ENCODE measurements around the gene RAD51B. TPM values are rescaled to one million over a fixed set of nuclear protein-coding genes. Genes with fewer than 3 reads are reported as not detected.

The RAD51B gene
- total RNA-seq, 1 experiment from 2014 or later, result 20.0 TPM

DNA sequence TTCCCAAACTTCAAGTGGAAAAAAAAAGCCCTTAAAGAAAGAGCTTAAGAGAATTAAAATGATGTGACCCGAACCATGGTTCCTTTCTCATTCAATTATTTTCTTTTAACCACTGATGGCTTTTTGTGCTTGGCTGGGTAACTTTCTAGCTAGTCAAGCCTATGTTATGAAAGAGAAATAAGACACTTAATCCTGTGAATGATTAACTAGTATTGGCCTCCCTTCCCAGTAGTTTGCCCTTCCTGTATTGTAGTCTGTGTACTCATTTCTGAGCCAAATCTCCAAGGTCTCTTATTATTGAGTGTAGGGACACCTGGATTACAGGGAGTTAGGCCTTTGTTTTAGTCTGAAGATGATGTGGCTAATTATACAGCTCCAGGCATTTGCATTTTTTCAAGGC is 353.0 kb downstream of the RAD51B start:
- BruUV-seq (replicated peaks), result no TSS peak
- no peak overlapping the region for H3K9ac ChIP-seq (ENCODE audit: low read length)
- H2AFZ ChIP-seq (ENCODE audit: low read depth, low read length, poor library complexity, severe bottlenecking), result no peak overlapping the region
- no peak overlapping the region; a peak in 1 of 4 replicates for H3K4me3 ChIP-seq (replicated peaks in 1 of 2; ENCODE audit: low read depth in 1 of 2, low read length in 2 of 2)
- H3K27ac ChIP-seq (ENCODE audit: low read depth, low read length), result peak overlapping the region; percentile 72
- peaks cover 24 to 70% of the 10 kb centered on the region in 2 experiments for H3K4me1 ChIP-seq (ENCODE audit: control insufficient read depth in 1 of 2, insufficient read depth in 2 of 2, low read length in 2 of 2)
- no peak for ATAC-seq
- POLR2A ChIA-PET, result interaction anchor here (0.9 to 1.5 kb wide), 3 partner anchors 29 to 84 kb away, joined by 3 read pairs; no protein-coding TSS in a partner anchor
- CTCF ChIA-PET, result no interaction called here
- RAD21 ChIA-PET (ENCODE audit: low non-redundant PET in 1 of 2, low total read pairs in 2 of 2, uncharacterized antibody in 2 of 2, unreplicated experiment in 2 of 2), result no interaction called here
- no peaks in the 10 kb centered on the region for H3K36me3 ChIP-seq (ENCODE audit: control insufficient read depth in 1 of 2, insufficient read depth in 2 of 2, low read length in 2 of 2)
- no peaks in the 10 kb centered on the region for H3K79me2 ChIP-seq (ENCODE audit: insufficient read depth, low read length)
- intact Hi-C loops (cut with micrococcal nuclease), result no loop called here
- H3K27me3 ChIP-seq (ENCODE audit: insufficient read depth, low read length), result no peaks in the 10 kb centered on the region
- no peaks in the 10 kb centered on the region for H4K20me1 ChIP-seq (ENCODE audit: insufficient read depth)
- H3K4me2 ChIP-seq (ENCODE audit: low read length), result peak overlapping the region; percentile 48
- H3K9me2 ChIP-seq (ENCODE audit: insufficient read depth), result no peaks in the 10 kb centered on the region
- no peaks in the 10 kb centered on the region for H3K9me3 ChIP-seq (ENCODE audit: control insufficient read depth in 1 of 2, insufficient read depth in 1 of 2, low read depth in 1 of 2, low read length in 2 of 2)
- DNase-seq (ENCODE audit: low read depth, low spot score), result peak; percentile 34
- TF ChIP-seq ZFX (IDR thresholded peaks at IDR 0.05), result no peak
- no peak for TF ChIP-seq RAD21 (IDR thresholded peaks at IDR 0.05; ENCODE audit: low read depth)
- TF ChIP-seq POLR2A (IDR thresholded peaks at IDR 0.05; ENCODE audit: borderline replicate concordance, extremely low read depth, insufficient read depth, insufficient read length), result no peak
- TF ChIP-seq ZNF274 (IDR thresholded peaks at IDR 0.05; ENCODE audit: low read depth, low read length), result no peak
- no peak for TF ChIP-seq REST (IDR thresholded peaks at IDR 0.05; ENCODE audit: low read depth)
- no peak for TF ChIP-seq SRF (IDR thresholded peaks at IDR 0.05; ENCODE audit: low read depth)
- no peak; the same call in 1 of the 2 replicates for TF ChIP-seq JUND (IDR thresholded peaks at IDR 0.05)
- no peak for TF ChIP-seq POLR2AphosphoS5 (IDR thresholded peaks at IDR 0.05; ENCODE audit: low read depth, low read length)
- peak; percentile 37; the same call in 1 of the 2 replicates for TF ChIP-seq CBX3 (IDR thresholded peaks at IDR 0.05; ENCODE audit: low read depth)
- no peak for TF ChIP-seq FOSL1 (IDR thresholded peaks at IDR 0.05; ENCODE audit: low read depth)
- no peak for TF ChIP-seq EZH2phosphoT487 (IDR thresholded peaks at IDR 0.05; ENCODE audit: borderline replicate concordance)
- TF ChIP-seq TCF7L2 (IDR thresholded peaks at IDR 0.05; ENCODE audit: borderline replicate concordance, extremely low read depth, insufficient read depth, insufficient read length), result no peak
- TF ChIP-seq EZH2 (IDR thresholded peaks at IDR 0.05), result no peak
- no peak for TF ChIP-seq MAX (IDR thresholded peaks at IDR 0.05)
- TF ChIP-seq CEBPB (IDR thresholded peaks at IDR 0.05; ENCODE audit: low read depth), result no peak; the same call in 1 of the 2 replicates
- TF ChIP-seq YY1 (IDR thresholded peaks at IDR 0.05; ENCODE audit: extremely low read depth, insufficient replicate concordance, low read depth, low read length), result no peak
- TF ChIP-seq ZBTB33 (IDR thresholded peaks at IDR 0.05; ENCODE audit: extremely low read depth, insufficient replicate concordance, low read length), result no peak
- no peak for TF ChIP-seq EGR1 (IDR thresholded peaks at IDR 0.05; ENCODE audit: low read depth)
- peak; percentile 70 for TF ChIP-seq SP1 (IDR thresholded peaks at IDR 0.05; ENCODE audit: low read depth)
- no peak for TF ChIP-seq ELF1 (IDR thresholded peaks at IDR 0.05; ENCODE audit: borderline replicate concordance, low read depth)
- TF ChIP-seq SIN3A (IDR thresholded peaks at IDR 0.05; ENCODE audit: low read depth), result 0 out of 2 replicates have a peak, but pooled peaks have one; percentile 15
- TF ChIP-seq, protein P1, sequence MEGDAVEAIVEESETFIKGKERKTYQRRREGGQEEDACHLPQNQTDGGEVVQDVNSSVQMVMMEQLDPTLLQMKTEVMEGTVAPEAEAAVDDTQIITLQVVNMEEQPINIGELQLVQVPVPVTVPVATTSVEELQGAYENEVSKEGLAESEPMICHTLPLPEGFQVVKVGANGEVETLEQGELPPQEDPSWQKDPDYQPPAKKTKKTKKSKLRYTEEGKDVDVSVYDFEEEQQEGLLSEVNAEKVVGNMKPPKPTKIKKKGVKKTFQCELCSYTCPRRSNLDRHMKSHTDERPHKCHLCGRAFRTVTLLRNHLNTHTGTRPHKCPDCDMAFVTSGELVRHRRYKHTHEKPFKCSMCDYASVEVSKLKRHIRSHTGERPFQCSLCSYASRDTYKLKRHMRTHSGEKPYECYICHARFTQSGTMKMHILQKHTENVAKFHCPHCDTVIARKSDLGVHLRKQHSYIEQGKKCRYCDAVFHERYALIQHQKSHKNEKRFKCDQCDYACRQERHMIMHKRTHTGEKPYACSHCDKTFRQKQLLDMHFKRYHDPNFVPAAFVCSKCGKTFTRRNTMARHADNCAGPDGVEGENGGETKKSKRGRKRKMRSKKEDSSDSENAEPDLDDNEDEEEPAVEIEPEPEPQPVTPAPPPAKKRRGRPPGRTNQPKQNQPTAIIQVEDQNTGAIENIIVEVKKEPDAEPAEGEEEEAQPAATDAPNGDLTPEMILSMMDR (IDR thresholded peaks at IDR 0.05 in 2 of 3, conservative IDR thresholded peaks at IDR 0.05 in 1 of 3; ENCODE audit: borderline replicate concordance in 1 of 3, insufficient read depth in 1 of 3, low read depth in 2 of 3, low read length in 2 of 3), result no peak

All from HCT116 (cell line).